Neural crest cell (in vitro differentiated cells): ENCODE measurements around the gene RAP2C. TPM values are rescaled to one million over a fixed set of nuclear protein-coding genes. Genes with fewer than 3 reads are reported as not detected.

Source experiments
- DNase-seq: peaks from one replicate; pipeline ENCODE4 v3.0.0; 2021; ENCODE audit warnings: low read depth, mixed read lengths, low spot score
- H3K27ac Mint-ChIP-seq: one replicate; pipeline ENCODE4 v1.8.0; 2021; ENCODE audit warnings: mild to moderate bottlenecking, mixed read lengths; ENCODE audit not compliant: unreplicated experiment
- H3K27me3 Mint-ChIP-seq: 2 replicates; pipeline ENCODE4 v1.8.0; 2021; ENCODE audit warnings: low read depth, mild to moderate bottlenecking, mixed read lengths
- H3K36me3 Mint-ChIP-seq: 2 replicates; pipeline ENCODE4 v1.8.0; 2021; ENCODE audit warnings: low read depth, mild to moderate bottlenecking, mixed read lengths
- H3K4me1 Mint-ChIP-seq: 2 replicates; pipeline ENCODE4 v1.8.0; 2021; ENCODE audit warnings: mixed read lengths
- H3K4me3 Mint-ChIP-seq: one replicate; pipeline ENCODE4 v1.8.0; 2021; ENCODE audit warnings: mild to moderate bottlenecking, mixed read lengths
- H3K9me3 Mint-ChIP-seq: 2 replicates; pipeline ENCODE4 v1.8.0; 2021; ENCODE audit warnings: mixed read lengths
- total RNA-seq: library from RNA; stranded (reverse); gene quantifications from 2 replicates; pipeline ENCODE4 v1.2.1, GENCODE V29; 2021
- TF ChIP-seq, protein P1 (sequence below): fragments of 200-600 bp; sonication (generic); conservative IDR thresholded peaks from 2 replicates; pipeline ENCODE4 v1.5.0; 2021; ENCODE audit warnings: antibody characterized with exemption, mild to moderate bottlenecking

The RAP2C gene
- total RNA-seq, 1 donor from 2014 or later: 48.2 TPM

DNA sequence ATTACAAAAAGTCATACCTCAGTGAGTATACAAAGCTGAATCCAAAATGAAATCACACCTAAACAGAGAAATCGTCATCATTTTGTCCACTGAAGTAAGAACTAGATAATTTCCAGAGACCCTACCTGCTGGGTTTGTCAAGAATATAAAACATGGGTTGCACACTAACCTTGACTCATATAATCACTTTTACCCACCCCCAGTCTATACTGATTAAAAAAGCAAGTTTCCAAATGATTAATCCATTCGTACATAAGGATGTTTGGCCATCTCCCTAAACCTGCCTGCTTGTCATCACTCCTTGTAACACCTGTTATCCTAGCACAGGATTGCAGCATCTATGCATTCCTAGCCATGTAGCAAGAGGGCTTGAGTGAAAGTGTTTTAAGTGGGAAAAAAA is 4.7 kb downstream of the RAP2C start:
- Mint-ChIP-seq H3K4me3 (peak overlapping the region; percentile 58), H3K4me1 (peaks cover 70% of the 10 kb centered on the region), H3K27ac (no peak overlapping the region), H3K27me3 (peaks cover 4% of the 10 kb centered on the region), H3K36me3 (peaks cover 10% of the 10 kb centered on the region), H3K9me3 (no peaks in the 10 kb centered on the region)
- TF ChIP-seq, protein P1, sequence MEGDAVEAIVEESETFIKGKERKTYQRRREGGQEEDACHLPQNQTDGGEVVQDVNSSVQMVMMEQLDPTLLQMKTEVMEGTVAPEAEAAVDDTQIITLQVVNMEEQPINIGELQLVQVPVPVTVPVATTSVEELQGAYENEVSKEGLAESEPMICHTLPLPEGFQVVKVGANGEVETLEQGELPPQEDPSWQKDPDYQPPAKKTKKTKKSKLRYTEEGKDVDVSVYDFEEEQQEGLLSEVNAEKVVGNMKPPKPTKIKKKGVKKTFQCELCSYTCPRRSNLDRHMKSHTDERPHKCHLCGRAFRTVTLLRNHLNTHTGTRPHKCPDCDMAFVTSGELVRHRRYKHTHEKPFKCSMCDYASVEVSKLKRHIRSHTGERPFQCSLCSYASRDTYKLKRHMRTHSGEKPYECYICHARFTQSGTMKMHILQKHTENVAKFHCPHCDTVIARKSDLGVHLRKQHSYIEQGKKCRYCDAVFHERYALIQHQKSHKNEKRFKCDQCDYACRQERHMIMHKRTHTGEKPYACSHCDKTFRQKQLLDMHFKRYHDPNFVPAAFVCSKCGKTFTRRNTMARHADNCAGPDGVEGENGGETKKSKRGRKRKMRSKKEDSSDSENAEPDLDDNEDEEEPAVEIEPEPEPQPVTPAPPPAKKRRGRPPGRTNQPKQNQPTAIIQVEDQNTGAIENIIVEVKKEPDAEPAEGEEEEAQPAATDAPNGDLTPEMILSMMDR: no peak
- no peak for DNase-seq

DNA sequence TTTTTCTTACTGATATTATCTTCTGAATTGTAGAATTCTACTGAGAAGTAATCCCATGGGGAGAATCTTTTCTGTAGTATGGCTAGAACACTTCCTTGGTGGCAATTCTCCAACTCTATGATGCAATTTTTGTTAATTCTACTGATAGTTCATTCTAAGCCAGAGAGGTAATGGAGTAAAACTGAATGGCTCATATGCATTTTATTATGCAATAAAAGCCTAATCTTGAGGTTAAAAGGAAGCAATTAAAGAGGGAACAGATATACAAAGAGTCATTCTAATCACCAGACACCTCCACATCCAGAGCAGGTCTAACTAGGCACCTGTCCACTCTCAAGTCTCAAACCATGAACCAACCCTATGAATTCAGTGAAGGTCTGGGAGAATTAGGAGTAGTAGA is 9.7 kb downstream of the RAP2C start:
- Mint-ChIP-seq H3K4me1 (peaks cover 49% of the 10 kb centered on the region), H3K27me3 (no peaks in the 10 kb centered on the region), H3K36me3 (peaks cover 22% of the 10 kb centered on the region), H3K9me3 (no peaks in the 10 kb centered on the region), H3K27ac (no peak overlapping the region), H3K4me3 (no peak overlapping the region)
- DNase-seq: no peak
- TF ChIP-seq, protein P1: no peak

DNA sequence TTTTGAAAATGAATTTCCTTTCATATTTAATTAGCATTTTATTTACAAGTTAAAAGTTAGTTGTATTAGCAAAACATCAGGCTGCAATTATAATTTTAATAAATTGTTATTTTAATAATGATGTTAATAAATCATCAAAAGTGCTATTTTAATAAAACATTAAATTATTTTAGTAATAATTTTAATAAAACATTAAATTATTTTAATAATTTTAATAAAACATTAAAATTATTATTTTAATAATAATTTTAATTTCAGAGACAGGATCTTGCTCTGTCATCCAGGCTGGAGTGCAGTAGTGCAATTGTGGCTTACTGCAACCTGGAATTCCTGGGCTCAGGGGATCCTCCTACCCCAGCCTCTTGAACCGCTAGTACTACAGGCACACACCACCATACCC is 10.8 kb downstream of the RAP2C start:
- TF ChIP-seq, protein P1: no peak
- Mint-ChIP-seq H3K27me3 (no peaks in the 10 kb centered on the region), H3K27ac (no peak overlapping the region), H3K4me3 (no peak overlapping the region), H3K9me3 (no peaks in the 10 kb centered on the region), H3K36me3 (peaks cover 22% of the 10 kb centered on the region), H3K4me1 (peaks cover 44% of the 10 kb centered on the region)
- DNase-seq: no peak

DNA sequence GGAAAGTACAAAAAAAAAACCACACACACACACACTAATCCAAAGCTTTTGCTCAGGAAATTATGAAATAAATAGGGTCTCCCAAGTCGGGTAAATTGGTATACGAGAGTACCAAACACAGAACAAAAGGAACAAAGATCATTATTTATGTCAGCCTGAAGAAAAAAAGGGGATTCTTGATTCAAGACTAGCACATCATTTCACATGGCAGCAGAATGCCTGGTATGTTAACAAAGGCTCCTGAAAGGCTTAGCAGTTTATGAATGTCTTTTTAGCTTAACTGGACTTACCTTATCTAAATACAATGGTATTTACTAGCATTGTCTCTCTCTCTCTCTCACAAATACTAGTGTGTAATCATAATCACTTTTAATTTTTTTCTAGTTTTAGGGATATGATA is 11.3 kb downstream of the RAP2C start:
- TF ChIP-seq, protein P1: no peak
- no peaks in the 10 kb centered on the region for H3K27me3 Mint-ChIP-seq
- DNase-seq: no peak
- H3K36me3 Mint-ChIP-seq: peaks cover 22% of the 10 kb centered on the region
- H3K4me3 Mint-ChIP-seq: no peak overlapping the region
- no peaks in the 10 kb centered on the region for H3K9me3 Mint-ChIP-seq
- H3K27ac Mint-ChIP-seq: no peak overlapping the region
- peaks cover 43% of the 10 kb centered on the region for H3K4me1 Mint-ChIP-seq

DNA sequence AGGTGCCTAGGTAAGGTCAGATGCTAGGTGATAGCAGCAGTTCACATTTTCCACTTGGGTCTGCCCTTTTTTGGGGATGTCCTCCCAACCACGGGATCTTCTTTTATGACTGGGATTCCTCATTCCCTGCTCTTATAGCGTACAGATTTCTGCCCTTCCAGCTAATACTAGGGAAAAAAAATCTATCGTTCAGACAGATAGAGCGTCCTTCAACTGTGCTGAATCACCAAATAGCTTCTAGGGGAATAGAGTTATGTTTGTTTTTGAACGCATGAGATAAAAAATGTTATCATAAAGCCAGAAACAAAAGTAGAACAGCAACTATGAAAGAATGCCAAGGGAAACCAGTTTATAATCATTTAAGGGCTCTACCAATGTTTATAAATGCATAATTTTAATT is 13.0 kb downstream of the RAP2C start:
- Mint-ChIP-seq H3K4me3 (no peak overlapping the region), H3K27ac (no peak overlapping the region), H3K9me3 (no peaks in the 10 kb centered on the region), H3K27me3 (no peaks in the 10 kb centered on the region), H3K36me3 (peaks cover 20% of the 10 kb centered on the region), H3K4me1 (peaks cover 30% of the 10 kb centered on the region)
- DNase-seq: no peak
- TF ChIP-seq, protein P1: no peak

DNA sequence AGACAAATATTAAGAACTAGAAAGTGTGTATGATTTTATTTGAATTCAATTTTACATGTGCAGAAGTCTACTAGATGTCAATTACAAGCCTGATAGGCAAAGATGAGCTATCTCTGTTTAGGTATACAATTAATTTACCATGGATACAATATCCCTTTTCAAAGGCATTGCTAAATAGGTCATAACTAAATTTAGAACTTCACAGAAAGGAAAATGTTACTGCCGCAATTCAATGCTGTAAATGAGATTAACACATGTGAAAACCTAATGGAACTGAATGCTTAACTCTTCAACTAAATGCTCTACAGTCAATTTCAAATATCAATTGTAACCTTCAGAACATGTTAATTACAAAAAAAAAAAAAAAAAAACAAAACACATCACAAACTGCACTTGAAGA is 14.6 kb downstream of the RAP2C start:
- Mint-ChIP-seq H3K27me3 (no peaks in the 10 kb centered on the region), H3K27ac (no peak overlapping the region), H3K4me1 (peaks cover 18% of the 10 kb centered on the region), H3K4me3 (no peak overlapping the region), H3K36me3 (peaks cover 17% of the 10 kb centered on the region), H3K9me3 (no peaks in the 10 kb centered on the region)
- DNase-seq: no peak
- TF ChIP-seq, protein P1: no peak
